ENCODE data around the gene AP5Z1. TPM values are rescaled to one million over a fixed set of nuclear protein-coding genes. Genes with fewer than 3 reads are reported as not detected.

AP5Z1 gene
- total RNA-seq, 2 donors from 2014 or later = 20.2 to 23.4 TPM

DNA sequence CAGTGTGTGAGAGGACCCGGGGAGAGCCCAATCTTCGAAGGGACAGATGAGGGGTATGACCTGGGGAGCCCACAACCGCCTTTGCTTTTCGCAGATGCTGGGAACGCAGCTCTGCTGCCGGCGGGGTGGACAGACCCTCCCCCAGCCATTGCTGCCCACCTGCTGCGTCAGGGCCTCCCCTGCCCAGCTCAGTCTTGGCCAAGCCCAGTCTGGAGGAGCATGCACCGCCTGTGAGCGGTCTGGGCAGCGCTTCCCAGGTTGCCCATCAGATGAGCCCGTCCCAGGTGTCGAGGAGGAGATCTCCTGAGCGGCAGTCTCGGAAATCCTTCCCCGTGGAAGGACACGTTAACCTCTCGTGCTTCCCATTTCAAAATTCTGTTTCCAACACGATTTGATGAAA, 17.3 kb upstream of the AP5Z1 start:
- intact Hi-C loops (cut with DNase I) = loop anchor here (10.0 kb wide), 1 partner anchor 143 kb away; no protein-coding TSS in a partner anchor
- ATAC-seq = no peak
- peaks cover 16 to 41% of the 10 kb centered on the region in 2 donors for H3K36me3 ChIP-seq (replicated peaks in 1 of 2; ENCODE audit: insufficient read depth in 1 of 2, low read depth in 2 of 2)
- WGBS, 2 donors = 90 to 91% methylated on average over 17 to 19 of the region's 19 CpGs
- no peak for DNase-seq
- no peaks in the 10 kb centered on the region for H3K9me3 ChIP-seq
- no peak for TF ChIP-seq POLR2A (IDR thresholded peaks at IDR 0.05)
- TF ChIP-seq, protein P1, sequence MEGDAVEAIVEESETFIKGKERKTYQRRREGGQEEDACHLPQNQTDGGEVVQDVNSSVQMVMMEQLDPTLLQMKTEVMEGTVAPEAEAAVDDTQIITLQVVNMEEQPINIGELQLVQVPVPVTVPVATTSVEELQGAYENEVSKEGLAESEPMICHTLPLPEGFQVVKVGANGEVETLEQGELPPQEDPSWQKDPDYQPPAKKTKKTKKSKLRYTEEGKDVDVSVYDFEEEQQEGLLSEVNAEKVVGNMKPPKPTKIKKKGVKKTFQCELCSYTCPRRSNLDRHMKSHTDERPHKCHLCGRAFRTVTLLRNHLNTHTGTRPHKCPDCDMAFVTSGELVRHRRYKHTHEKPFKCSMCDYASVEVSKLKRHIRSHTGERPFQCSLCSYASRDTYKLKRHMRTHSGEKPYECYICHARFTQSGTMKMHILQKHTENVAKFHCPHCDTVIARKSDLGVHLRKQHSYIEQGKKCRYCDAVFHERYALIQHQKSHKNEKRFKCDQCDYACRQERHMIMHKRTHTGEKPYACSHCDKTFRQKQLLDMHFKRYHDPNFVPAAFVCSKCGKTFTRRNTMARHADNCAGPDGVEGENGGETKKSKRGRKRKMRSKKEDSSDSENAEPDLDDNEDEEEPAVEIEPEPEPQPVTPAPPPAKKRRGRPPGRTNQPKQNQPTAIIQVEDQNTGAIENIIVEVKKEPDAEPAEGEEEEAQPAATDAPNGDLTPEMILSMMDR (IDR thresholded peaks at IDR 0.05) = no peak
- H3K27me3 ChIP-seq = no peaks in the 10 kb centered on the region
- H3K27ac ChIP-seq = no peak overlapping the region
- H3K4me1 ChIP-seq = no peaks in the 10 kb centered on the region
- H3K4me3 ChIP-seq = no peak overlapping the region

- H3K4me3 ChIP-seq = no peak overlapping the region
- H3K27ac ChIP-seq = no peak overlapping the region
- ATAC-seq (no peak), DNase-seq (no peak)
- no peaks in the 10 kb centered on the region for H3K4me1 ChIP-seq
- peaks cover 22 to 48% of the 10 kb centered on the region in 2 donors for H3K36me3 ChIP-seq (replicated peaks in 1 of 2; ENCODE audit: insufficient read depth in 1 of 2, low read depth in 2 of 2)
- WGBS, 2 donors = 90 to 95% methylated on average over 18 to 29 of the region's 29 CpGs
- no peaks in the 10 kb centered on the region for H3K27me3 ChIP-seq
- TF ChIP-seq, protein P1 (IDR thresholded peaks at IDR 0.05) = no peak
- TF ChIP-seq POLR2A (IDR thresholded peaks at IDR 0.05) = no peak
- intact Hi-C loops (cut with DNase I) = loop anchor here (10.0 kb wide), 1 partner anchor 144 kb away; no protein-coding TSS in a partner anchor
- no peaks in the 10 kb centered on the region for H3K9me3 ChIP-seq
These were observed 16.6 kb upstream of the AP5Z1 start for GRCh38 chr7:4758791-4759190.

GRCh38 chr7:4759211-4759610, 16.2 kb upstream of the AP5Z1 start:
- Histone ChIP-seq H3K27ac (no peak overlapping the region), H3K9me3 (no peaks in the 10 kb centered on the region), H3K4me3 (no peak overlapping the region), H3K4me1 (no peaks in the 10 kb centered on the region), H3K27me3 (no peaks in the 10 kb centered on the region), H3K36me3 (replicated peaks in 1 of 2; ENCODE audit: insufficient read depth in 1 of 2, low read depth in 2 of 2) (peaks cover 22 to 49% of the 10 kb centered on the region in 2 donors)
- no peak for ATAC-seq
- intact Hi-C loops (cut with DNase I) = loop anchor here (10.0 kb wide), 1 partner anchor 144 kb away; no protein-coding TSS in a partner anchor
- TF ChIP-seq POLR2A (IDR thresholded peaks at IDR 0.05) = no peak
- TF ChIP-seq, protein P1 (IDR thresholded peaks at IDR 0.05) = no peak
- WGBS, 2 donors = 97% methylated on average over 18 of the region's 40 CpGs; no CpG with 5 or more reads in 1 of the 2 donors
- DNase-seq = no peak

DNA sequence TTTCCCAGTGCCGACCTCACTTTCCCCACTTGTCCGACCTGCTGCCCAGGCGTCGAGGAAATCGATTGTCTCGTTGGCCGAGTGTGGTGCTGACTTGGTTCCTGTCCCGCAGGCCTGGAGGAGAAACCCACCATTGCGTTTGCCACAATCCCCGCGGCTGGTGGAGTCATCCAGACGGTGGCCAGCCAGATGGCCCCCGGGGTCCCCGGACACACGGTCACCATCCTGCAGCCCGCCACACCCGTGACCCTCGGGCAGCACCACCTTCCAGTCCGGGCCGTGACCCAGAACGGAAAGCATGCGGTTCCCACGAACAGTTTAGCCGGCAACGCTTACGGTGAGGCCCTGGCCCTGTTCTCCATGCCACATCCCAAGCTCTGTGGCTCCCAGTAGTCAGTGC, 14.5 kb upstream of the AP5Z1 start:
- H3K9me3 ChIP-seq = no peaks in the 10 kb centered on the region
- DNase-seq (no peak), ATAC-seq (no peak)
- 97 to 98% methylated on average over 14 to 26 of the region's 26 CpGs for WGBS, 2 donors
- H3K27ac ChIP-seq = no peak overlapping the region
- H3K4me3 ChIP-seq = no peak overlapping the region
- H3K27me3 ChIP-seq = no peaks in the 10 kb centered on the region
- intact Hi-C loops (cut with DNase I) = no loop called here
- TF ChIP-seq, protein P1 (IDR thresholded peaks at IDR 0.05) = no peak
- TF ChIP-seq POLR2A (IDR thresholded peaks at IDR 0.05) = no peak
- H3K36me3 ChIP-seq (replicated peaks in 1 of 2; ENCODE audit: insufficient read depth in 1 of 2, low read depth in 2 of 2) = peaks cover 16 to 39% of the 10 kb centered on the region in 2 donors
- H3K4me1 ChIP-seq = no peaks in the 10 kb centered on the region

Data from body of pancreas (tissue), 4 donors.